Thyroid gland (tissue), 4 donors: Measurements from ENCODE around the gene ROBO2.

ENCODE experiments used
- POLR2A ChIP-seq, 2 donors: fragments of 450-650 bp; IDR thresholded peaks; one replicate each; pipeline ENCODE4 v1.6.1; 2017; ENCODE audit warnings: antibody characterized with exemption in 2 of 2, mild to moderate bottlenecking in 2 of 2, moderate library complexity in 1 of 2
- TF ChIP-seq, protein P1 (sequence below), 6 experiments: fragments of 200-600 bp in 3 of 6; fragments of 450-650 bp in 3 of 6; sonication (generic) in 3 of 6; IDR thresholded peaks; one replicate each; pipeline ENCODE4 v1.5.1; 2016 to 2019; ENCODE audit warnings: antibody characterized with exemption in 6 of 6, mild to moderate bottlenecking in 2 of 6, inconsistent platforms in 1 of 6, moderate library complexity in 1 of 6

DNA sequence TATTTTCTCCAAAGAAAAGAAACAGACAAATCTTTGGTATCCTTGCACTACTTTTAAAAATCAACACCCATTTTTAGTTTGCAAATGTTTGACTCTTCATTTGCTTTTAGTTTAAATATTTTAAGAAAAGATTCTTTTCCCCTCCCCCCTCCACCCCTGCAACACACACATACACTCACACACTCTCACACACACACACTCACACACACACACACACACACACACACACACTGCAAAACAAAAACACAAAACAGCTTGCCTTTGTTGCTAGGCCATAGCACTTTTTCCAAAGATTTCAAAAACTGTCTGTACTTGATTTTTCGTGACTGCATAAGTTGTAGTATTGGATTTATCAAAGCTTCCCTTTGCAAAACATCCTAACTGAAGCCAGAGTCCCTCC lies 26.9 kb downstream of the ROBO2 start:
- TF ChIP-seq, protein P1, sequence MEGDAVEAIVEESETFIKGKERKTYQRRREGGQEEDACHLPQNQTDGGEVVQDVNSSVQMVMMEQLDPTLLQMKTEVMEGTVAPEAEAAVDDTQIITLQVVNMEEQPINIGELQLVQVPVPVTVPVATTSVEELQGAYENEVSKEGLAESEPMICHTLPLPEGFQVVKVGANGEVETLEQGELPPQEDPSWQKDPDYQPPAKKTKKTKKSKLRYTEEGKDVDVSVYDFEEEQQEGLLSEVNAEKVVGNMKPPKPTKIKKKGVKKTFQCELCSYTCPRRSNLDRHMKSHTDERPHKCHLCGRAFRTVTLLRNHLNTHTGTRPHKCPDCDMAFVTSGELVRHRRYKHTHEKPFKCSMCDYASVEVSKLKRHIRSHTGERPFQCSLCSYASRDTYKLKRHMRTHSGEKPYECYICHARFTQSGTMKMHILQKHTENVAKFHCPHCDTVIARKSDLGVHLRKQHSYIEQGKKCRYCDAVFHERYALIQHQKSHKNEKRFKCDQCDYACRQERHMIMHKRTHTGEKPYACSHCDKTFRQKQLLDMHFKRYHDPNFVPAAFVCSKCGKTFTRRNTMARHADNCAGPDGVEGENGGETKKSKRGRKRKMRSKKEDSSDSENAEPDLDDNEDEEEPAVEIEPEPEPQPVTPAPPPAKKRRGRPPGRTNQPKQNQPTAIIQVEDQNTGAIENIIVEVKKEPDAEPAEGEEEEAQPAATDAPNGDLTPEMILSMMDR (IDR thresholded peaks at IDR 0.05) = no peak
- no peak for TF ChIP-seq POLR2A (IDR thresholded peaks at IDR 0.05)
